Endothelial cell of umbilical vein (primary cell): ENCODE data around the gene MCCC2.

ENCODE experiments used
- CTCF ChIP-seq, 2 donors: IDR thresholded peaks; 1 replicate in 1 of 2; 2 replicates in 1 of 2; pipeline ENCODE4 v1.5.1; 2011; ENCODE audit warnings: low read length in 2 of 2, mild to moderate bottlenecking in 2 of 2, moderate library complexity in 2 of 2, control low read depth in 1 of 2, inconsistent platforms in 1 of 2, low read depth in 1 of 2; ENCODE audit not compliant: insufficient read depth in 1 of 2; ENCODE audit errors: extremely low read depth in 1 of 2
- MAX ChIP-seq: IDR thresholded peaks from 2 replicates; pipeline ENCODE4 v1.6.1; 2011; ENCODE audit not compliant: insufficient read depth, insufficient read length
- MYC ChIP-seq: IDR thresholded peaks from one replicate; pipeline ENCODE4 v1.6.1; 2011; ENCODE audit warnings: mild to moderate bottlenecking, low read depth, low read length
- POLR2A ChIP-seq: IDR thresholded peaks from 2 replicates; pipeline ENCODE4 v1.6.1; 2012; ENCODE audit warnings: low read depth, mild to moderate bottlenecking, control low read depth, low read length
- POLR2AphosphoS5 ChIP-seq: IDR thresholded peaks from 2 replicates; pipeline ENCODE4 v1.6.1; 2012; ENCODE audit warnings: low read depth, mild to moderate bottlenecking, control low read depth, low read length, moderate library complexity; ENCODE audit not compliant: insufficient read depth

- TF ChIP-seq CTCF (IDR thresholded peaks at IDR 0.05; ENCODE audit: extremely low read depth in 1 of 2, insufficient read depth in 1 of 2, low read depth in 1 of 2, low read length in 2 of 2) = no peak
- no peak for TF ChIP-seq MAX
- TF ChIP-seq MYC = no peak
- no peak for TF ChIP-seq POLR2AphosphoS5
- no peak for TF ChIP-seq POLR2A
Observed at GRCh38 chr5:71631070-71631469, 43.9 kb downstream of the MCCC2 start.
